CD4-positive, alpha-beta T cell treated with Interleukin-4 for 4 hours (primary cell): Measurements from ENCODE around the gene RNF187.
"Not testable (repeated sequence)": the region's sequence is repeated elsewhere in the genome, so short reads cannot be mapped to it uniquely, and the experiment has no call there.

Experiments used
- DNase-seq: peaks from one replicate; pipeline ENCODE4 v3.0.0-alpha.2; 2020

RNF187 gene

DNA sequence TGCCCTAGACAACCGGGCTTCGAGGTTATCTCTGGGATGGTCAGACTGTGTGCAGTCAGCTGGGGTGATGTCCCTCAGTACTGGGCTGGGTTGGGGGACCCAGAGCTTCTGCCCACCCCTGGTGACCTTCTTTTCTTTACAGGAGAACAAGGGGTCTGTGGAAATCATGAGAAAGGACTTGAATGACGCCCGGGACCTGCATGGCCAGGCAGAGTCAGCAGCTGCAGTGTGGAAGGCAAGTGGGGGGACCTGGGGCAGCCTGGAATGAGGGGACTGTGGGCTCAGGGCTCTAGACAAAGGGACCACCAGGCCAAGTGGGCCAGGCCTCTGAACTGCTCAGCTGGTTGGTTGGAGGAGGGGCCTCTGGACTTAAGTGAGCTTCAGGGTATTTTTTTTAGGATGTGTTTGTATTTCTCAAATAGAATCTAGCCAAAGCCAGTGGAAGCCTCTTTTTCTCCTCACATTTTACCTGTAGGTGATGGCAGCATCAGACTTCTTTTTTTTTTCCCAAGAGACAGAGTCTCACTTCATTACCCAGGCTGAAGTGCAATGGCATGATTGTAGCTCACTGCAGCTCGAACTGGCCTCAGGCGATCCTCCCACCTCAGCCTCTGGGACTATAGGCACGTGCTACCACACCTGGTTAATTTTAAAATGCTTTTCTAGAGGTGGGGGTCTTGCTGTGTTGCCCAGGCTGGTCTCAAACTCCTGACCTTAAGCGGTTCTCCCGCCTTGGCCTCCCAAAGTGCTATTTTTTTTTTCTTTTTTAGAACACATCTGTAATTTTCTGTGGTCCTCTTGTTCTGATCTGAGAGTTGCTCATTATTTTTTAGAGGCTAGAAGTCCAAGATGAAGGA, 1.9 kb downstream of the RNF187 start:
- no peak for DNase-seq

DNA sequence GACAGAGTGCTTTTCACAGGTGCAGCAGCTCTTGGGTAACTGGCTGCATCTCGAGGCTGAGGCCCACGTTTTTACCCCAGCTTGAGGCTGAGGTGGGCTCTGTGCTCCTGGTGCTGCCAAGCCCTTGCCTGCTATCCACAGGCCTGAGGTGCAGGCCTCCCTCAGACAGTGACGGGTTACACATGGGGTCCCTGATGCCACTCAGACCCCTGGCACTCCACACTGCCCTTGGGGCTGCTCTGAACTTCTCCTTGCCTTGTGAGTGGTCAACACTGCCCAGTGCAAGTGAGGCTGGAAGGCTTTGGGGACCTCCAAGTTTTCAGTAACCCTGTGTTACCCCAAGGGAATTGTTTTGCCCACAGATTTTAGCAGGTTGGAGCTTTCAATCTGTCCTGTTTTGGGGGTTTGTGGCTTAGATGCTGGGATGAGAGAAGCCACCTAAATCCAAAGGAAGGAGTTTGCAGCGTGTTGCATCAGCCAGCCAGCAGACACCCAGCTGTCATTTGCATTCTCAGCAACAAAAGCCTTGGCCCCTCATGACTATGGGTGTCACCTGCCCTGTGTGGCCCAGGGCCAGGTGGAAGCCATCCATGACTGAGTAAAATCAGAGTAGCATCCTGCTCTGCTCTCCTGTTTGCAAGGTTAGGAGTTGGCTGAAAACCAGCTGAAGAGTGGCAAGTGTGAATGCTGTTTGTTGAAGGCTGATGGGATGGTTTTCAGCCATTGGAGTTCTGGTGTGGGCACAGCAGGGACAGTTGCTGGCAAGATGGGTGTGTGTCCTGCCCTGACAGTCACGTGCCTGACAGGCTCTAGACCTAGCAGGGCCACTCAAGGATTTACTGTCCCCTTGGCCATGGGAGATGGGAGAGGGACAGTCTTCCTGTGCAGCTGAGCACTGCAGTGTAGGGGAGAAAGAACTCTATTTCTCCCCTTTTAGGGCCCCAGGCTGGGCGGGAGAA, 3.2 kb downstream of the RNF187 start:
- no peak for DNase-seq

DNA sequence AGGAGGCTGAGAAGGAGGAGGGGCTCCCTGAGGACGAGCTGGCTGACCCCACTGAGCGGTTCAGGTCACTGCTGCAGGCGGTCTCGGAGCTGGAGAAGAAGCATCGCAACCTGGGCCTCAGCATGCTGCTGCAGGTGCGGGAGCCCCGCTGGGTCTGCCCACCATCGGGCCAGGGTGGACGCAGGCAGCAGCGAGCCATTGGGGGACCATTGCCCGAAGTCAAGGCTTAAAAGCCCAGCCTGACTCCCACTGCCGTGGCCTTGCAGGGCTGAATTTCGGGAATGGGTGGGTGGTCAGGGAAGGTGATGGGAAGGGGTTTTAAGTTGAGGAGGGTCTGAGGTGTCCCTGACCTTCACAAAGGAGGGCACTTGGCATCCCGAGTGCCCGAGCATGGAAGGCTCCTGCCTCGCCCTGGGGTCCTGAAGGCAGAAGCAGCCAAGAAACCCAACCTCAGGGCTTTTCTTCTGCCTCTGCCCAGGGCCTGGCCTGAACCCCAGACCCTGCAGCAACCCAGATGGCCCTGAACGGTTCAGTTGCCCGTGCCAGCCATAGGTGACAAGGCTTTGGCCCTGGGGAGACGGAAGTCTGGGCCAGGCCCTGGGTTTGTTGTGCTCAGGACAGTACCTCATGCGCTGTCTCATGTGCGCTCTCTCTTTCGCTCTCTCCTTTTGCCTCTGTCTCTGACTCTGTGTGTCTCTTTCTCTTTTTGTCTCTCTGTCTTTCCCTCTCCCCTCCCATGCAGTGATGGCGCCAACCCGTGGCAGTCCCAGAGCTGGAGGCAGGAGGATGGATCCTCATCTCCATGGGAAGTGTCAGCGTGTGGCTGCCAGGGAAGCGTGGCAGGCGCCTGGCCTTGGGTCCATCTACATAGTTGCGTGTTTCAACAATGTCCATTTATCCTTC, 6.2 kb downstream of the RNF187 start:
- DNase-seq, result no peak

DNA sequence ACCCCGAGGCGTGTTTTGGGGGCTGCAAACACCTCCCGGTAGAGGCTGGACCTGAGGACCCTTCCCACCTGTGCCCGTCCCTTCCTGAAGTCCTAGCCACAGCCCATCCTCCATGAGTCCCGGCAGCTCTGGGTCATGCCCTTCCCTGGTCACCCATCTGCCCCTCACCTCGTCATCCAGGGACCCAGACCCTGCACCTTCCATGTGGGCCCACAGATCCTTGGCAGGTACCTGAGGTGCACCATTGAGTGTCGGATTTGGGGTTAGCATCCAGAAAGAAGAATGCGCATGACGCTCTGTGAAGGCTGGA, 6.8 kb downstream of the RNF187 start:
- no peak for DNase-seq

DNA sequence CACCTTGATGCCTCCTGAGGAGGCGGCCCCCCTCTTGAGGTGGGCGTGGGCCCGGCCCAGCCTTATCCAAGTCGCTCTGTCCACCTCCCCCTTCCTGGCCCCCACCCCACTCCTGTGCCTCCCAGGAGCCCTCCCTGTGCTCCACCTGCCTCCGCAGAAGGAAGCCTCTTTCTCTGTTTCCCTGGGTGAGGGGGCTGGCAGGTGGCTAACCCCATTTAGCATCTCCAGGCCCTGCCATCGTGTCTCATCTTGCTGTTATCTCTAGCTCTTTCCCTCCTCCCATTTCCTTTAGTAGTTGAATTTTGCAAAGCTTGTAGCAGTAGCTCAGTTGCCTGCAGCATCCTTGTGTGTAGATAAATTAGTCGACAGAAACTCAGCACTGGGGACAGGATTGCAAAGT, 7.2 kb downstream of the RNF187 start:
- DNase-seq, result no peak

DNA sequence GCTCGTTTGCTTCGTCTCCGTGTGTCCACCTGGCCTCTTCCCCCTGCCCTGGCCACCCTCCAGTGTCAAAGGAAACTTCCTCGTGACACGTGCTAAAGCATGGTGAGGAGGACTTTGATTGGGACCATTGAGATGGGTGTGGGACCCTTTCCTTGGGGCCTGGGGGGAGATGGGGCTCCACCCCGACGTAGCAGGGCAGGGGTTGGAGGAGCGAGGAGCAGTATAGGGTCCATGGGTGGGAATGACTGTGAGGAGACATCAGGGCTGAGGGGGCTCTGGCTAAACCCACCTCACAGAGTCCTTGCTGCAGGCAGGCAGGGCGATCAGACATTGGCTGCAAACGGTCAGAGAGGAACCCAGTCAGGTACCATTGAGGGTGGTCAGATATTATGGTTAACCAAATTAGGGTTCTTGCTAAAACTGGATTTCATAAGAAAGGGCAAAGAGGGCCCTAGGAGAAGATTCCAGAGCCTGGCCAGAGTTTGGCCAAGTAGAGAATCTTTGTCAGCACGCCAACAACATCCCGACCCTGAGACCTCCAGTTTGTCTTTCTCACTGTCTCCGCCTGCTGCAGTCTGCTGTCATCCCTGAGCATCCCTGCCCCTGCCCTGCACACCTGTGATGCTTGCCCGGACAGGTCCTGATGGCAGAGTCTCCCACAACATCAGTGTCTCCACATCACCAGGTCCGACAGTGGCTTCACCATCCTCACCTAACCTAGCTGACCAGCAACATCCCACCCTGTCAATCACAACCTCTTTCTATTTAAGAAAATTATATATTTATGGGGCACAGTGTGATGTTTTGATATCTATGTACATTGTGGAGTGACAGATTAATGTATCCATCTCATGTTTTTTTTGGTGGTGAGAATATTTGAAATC, 8.0 kb downstream of the RNF187 start:
- no peak for DNase-seq

DNA sequence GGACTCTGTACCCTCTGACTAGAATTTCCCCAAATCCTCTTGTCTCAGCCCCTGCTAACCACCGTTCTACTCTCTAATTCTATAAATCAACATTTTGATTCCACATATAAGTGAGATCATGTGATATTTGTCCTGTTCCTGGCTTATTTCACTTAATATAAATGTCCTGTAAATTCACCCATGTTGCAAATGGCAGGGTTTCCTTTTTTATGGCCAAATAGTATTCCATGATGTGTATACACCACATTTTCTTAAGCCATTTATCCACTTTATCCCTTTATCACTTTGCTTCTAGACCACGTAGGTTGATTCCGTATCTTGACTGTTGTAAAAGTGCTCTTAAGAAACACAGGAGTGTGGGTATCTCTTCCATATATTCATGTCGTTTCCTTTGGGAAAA, 8.9 kb downstream of the RNF187 start:
- DNase-seq, result no peak

DNA sequence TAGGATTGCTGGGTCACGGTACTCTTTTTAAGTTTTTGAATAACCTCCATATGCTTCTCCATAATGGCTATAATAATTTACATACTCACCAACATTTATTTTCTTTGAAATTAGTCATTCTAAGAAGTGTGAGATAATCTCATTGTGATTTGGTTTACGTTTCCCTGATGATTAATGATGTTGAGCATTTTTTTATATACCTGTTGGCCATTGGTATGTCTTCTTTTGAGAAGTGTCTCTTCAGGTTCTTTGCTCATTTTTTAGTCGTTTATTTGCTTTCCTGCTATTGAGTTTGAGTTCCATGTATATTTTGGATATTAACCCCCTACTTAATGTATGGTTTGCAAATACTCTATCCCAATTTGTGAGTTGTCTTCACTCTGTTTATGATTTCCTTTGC, 9.3 kb downstream of the RNF187 start:
- no peak for DNase-seq

DNA sequence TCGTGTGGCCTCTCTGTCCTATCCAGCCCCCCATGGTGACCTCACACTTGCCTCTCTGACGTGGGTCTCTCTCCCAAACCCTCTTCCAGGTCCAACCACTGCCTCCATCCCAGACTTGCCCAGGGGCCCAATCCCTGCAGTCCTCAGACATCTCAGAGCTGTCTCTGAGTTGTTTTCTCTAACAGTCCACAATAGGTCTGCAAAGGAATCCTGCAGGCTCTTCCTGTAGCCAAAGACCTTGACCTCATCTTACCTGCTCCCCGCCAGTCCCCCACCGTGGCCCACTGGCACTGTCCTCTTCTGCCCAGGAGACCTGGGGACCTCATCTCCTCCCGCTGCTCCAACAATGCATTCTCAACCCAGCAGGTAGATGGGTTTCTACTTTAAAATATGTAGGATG, 10.0 kb downstream of the RNF187 start:
- no peak for DNase-seq

DNA sequence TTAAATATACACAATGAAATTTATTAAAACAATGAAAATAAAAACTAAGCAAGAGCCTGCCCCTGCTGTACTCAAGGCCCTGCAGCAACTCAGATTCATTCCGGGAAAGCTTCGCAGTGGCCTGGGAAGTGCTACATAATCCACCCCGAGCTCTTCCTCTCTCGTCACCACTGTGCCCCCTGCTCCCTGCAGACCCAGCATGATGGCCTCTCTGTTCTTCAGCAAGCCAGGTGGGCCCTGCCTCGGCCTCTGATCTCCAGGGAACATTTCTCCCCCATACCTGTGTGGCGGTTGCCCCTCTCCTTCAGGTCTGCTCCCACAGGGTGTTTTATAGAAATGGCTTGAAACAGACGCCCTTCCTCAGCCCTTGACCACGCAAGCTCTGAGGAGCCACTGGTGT, 10.6 kb downstream of the RNF187 start:
- no peak for DNase-seq

DNA sequence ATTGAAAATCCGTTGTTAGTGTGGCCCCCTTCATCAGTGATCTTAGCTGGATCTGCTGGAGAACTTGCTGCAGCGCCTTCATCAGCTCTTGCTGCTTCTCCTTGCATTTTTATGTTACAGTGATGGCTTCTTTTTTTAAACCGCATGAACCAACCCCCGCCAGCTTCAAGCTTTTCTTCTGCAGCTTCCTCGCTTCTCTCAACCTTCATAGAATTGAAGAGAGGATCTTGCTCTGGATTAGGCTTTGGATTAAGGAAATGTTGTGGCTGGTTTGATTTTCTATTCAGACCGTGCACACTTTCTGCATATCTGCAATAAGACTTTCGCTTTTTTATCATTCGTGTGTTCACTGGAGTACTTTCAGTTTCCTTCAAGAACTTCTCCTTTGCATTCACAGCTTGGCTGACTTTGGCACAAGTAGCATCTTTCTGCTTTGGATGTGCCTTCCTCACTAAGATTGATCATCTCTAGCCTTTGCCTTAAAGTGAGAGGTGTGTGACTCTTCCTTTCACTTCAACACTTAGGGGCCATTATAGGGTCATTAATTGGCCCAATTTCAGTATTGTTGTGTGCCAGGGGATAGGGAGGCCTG, 13.1 kb downstream of the RNF187 start:
- no peak for DNase-seq

DNA sequence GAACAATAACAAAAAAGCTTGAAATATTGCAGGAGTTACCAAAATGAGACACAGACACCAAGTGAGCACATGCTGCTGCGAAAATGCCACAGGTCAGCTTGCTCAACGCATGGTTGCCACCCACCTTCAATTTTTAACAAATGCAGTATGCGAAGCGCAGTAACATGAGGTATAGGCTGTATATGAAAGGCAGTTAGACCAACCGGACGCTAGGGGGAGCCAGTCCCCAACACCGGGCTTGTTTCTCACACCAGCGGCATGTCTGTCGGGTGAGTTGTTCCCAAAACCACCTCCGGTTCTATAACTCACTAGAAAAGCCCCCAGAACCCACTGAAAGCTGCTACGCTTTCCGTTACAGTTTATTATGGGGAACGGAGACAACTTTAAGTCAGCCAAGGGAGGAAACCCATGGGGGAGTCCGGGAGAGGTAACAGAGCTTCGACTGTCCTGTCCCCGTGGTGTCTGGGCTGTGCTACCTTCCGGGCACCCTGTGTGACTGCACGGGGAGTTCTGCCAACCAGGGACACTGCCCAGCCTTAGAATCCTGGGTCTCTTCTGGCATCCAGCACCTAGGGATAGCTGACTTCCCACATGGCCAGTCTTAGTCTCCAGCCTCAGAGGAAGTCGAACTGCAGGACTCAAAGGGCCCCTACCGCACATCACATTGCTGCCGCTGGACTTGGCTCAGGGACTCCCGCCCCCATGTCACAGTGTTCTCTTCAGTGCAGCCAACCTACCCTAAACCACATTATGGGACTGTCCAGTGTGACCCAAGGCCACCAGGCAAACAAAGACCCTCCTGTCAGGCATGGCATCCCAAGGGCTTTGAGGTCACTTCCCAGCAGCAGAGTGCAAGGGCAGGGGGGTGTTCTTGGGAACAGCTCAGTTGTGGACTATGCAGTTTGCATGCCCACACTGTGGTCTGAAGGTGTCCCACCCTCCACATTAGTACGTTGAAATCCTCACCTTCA, 14.0 kb downstream of the RNF187 start:
- peak; percentile 87 for DNase-seq

DNA sequence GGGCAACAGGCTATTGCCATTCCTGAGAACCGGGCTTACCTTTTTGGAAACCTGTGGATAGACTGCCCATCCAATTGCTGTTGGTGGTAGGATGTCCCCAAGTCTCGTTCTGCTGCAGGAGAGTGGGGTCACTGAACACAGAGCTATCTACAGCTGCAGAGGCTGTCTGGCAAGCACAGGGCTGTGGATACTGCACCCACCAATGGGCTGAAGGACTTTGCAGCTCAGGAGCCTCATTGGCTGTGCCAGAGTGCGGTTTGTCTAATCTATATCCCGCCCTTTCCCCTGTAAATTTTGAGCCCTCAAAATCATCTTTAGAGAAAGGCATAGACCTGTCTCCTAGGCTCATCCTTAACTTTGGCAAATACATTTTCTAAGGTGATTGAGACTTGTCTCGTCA, 15.3 kb downstream of the RNF187 start:
- no peak for DNase-seq

DNA sequence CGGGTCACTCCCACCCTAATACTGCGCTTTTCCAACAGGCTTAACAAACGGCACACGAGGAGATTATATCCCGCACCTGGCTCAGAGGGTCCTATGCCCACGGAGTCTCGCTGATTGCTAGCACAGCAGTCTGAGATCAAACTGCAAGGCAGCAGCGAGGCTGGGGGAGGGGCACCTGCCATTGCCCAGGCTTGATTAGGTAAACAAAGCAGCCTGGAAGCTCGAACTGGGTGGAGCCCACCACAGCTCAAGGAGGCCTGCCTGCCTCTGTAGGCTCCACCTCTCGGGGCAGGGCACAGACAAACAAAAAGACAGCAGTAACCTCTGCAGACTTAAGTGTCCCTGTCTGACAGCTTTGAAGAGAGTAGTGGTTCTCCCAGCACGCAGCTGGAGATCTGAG, 18.8 kb downstream of the RNF187 start:
- not testable (repeated sequence) for DNase-seq

DNA sequence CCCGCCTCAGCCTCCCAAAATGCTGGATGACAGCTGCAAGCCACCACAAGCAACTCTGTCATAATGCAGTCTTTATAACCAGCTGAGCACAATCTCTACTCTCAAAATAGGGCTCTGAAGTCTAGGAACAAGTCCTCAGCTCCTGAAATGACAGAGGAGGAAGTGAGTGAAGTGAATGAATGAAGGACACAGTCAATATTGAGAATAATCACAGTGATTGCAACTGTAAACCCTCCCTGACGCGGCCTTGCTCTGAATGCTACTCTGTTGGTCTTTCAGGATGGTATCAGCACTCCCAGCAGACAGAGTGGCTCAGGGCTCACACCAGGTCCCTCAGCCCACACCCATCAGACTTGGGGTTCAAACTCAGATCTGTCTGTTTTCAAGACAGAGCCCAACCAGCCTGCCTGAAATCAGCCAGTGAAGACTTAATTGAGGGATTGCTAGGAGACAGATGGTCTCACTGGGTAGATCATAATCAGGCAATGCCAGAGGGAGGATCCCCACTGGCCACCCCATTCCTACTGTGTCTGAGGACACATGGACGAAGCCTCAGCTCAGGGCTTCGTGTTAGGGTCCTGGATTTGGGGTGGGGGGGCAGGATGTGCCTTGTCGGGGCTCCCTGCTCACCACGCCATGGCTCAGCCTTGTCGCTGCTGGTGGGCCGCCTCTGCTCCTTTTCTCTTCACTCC, 20.9 kb downstream of the RNF187 start:
- DNase-seq, result no peak

DNA sequence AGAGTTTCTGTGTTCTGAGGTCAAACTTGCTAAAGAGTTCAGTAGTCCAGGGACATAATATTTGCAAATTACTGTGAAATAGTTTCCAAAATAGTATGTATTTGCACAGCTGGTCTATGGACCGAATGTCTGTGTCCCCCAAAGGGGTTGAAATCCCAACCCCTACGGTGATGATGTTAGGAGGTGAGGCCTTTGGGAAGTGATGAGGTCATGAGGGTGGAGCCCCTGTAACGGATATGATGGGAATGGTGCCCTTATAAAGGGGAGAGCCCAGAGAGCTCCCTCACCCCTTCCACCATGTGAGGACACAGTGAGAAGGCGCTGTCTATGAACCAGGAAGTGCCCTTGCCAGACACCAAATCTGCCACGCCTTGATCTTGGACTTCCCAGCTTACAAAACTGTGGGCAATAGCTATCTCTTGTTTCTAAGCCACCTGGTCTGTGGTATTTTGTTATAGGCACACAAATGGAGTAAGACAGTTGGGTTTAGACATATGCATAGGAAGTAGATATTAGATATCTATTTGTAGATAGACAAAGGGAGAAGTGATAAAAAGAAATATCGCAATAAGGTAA, 21.7 kb downstream of the RNF187 start:
- no peak for DNase-seq

DNA sequence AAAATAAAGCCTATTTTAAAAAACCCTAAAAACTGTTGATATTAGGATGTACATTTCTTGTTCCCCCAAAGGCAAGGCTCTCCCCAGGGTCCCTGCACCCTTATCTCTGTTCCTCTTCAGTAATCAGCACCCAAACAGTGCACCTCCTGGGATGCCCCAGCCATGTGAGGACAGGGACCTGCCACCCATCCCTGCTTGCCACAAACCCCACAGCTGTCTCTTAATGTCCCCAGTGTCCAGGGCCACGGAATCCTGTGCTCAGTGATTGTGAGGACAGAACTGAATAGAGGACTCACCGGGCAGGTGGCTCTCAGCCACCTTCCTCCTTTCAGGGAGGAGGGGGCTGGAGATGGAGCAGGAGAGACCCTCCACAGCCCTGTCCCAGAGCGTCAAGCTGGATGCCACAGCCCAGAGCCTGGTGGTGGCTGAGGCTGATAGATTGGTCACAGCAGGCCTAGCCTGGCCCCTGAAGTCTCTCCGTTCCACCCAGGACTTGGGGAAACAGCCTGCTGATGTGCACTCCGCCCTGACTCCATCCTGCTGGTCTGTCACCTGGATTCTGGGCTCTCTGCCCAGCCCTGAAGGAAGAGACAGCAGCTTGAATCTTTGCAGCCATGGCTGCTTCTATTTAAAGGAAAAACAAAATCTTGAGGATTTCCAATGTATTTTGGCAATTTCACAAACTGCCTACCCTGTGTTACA, 23.1 kb downstream of the RNF187 start:
- no peak for DNase-seq

DNA sequence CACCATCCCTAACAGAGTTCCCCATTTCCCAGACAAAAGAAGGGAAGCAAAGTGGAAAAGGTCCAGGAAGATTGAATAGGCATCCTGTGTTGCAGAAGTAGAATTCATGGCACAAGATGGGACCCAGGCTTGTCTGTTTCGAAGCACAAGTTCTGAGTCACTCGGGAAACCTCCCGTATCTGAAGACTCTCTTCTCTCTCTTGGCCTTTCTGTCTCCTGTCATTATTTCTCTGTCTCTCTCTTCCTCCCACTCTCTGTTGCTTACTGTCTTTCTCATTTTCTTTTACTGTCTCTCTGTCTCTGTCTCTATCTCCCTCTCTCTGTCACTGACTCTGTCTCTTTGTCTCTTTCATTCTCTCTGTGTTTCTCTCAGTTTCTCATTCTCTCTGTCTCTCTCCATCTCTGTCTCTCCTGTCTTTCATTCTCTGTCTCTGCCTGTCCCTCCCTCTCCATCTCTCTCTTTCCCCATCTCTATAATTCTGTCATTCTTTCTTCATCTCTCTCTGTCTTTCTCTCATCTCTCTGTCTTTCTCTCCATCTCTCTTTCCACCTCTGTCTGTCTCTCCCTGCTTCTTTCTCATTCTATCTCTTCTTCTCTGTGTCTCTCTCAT, 23.7 kb downstream of the RNF187 start:
- no peak for DNase-seq
